Vagina (tissue), 2 donors: Measurements from ENCODE around the gene MIER3. TPM values are rescaled to one million over a fixed set of nuclear protein-coding genes. Genes with fewer than 3 reads are reported as not detected.

Experiments used
- DNase-seq, 2 donors: peaks; one replicate each; pipeline ENCODE4 v3.0.0-alpha.2; 2017; ENCODE audit errors: extremely low spot score in 2 of 2
- H3K27ac ChIP-seq: fragments of 200-600 bp; sonication (generic); one replicate; pipeline ENCODE4 v1.5.1; 2019
- H3K27me3 ChIP-seq: fragments of 200-600 bp; sonication (generic); one replicate; pipeline ENCODE4 v1.5.1; 2019
- H3K36me3 ChIP-seq, 2 donors: fragments of 200-600 bp; sonication (generic); one replicate each; pipeline ENCODE4 v1.5.1; 2017 to 2019
- H3K4me1 ChIP-seq: fragments of 200-600 bp; sonication (generic); one replicate; pipeline ENCODE4 v1.5.1; 2019
- H3K4me3 ChIP-seq, 2 donors: fragments of 200-600 bp; sonication (generic); 1 replicate in 1 of 2; 2 replicates in 1 of 2; pipeline ENCODE4 v1.5.1; 2016 to 2019
- H3K9me3 ChIP-seq: fragments of 200-600 bp; sonication (generic); one replicate; pipeline ENCODE4 v1.5.1; 2019
- POLR2A ChIP-seq, 2 donors: fragments of 450-650 bp; IDR thresholded peaks; one replicate each; pipeline ENCODE4 v1.6.1; 2017; ENCODE audit warnings: antibody characterized with exemption in 2 of 2, mild to moderate bottlenecking in 2 of 2, moderate library complexity in 2 of 2
- POLR2AphosphoS5 ChIP-seq, 2 donors: sonication (generic); formaldehyde crosslinking; IDR thresholded peaks; one replicate each; pipeline ENCODE4 v1.9.0; 2017; ENCODE audit warnings: antibody characterized with exemption in 2 of 2, mild to moderate bottlenecking in 2 of 2, low read depth in 1 of 2; ENCODE audit not compliant: insufficient read depth in 1 of 2
- intact Hi-C: fragments of 100-400 bp; cut with DNase I; formaldehyde crosslinking; loops from one replicate; pipeline ENCODE4 v1.15.1; 2023
- total RNA-seq: library from RNA; depleted of rRNA; stranded (reverse); fragments of >200 nt; gene quantifications from one replicate; pipeline ENCODE4 v1.2.3, GENCODE V29; 2016
- TF ChIP-seq, protein P1 (sequence below), 3 experiments: fragments of 450-650 bp in 2 of 3; fragments of 200-600 bp in 1 of 3; sonication (generic) in 1 of 3; IDR thresholded peaks; one replicate each; pipeline ENCODE4 v1.5.1; 2017 to 2019; ENCODE audit warnings: antibody characterized with exemption in 3 of 3, mild to moderate bottlenecking in 2 of 3, moderate library complexity in 2 of 3

MIER3 gene
- total RNA-seq, 1 donor from 2014 or later: 16.0 TPM

DNA sequence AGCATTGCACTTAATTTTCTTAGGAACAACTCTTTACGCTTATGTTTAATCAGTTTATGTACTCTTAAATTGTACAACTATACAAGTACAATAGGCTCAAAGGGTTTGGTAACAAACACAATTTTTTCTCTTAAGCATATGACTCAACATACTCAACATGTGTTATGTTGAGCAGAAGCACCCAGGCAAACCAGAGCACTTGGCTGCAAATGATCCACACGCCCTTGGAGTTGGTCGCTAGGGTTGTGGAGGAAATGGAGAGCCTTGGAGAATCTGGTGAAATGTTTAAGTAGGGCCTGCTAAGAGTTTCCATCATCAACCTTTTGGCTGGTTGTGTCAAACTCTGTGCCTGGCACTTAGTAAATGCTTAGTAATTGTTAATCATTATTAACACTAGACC, 25.1 kb upstream of the MIER3 start:
- TF ChIP-seq POLR2AphosphoS5 (IDR thresholded peaks at IDR 0.05; ENCODE audit: insufficient read depth in 1 of 2, low read depth in 1 of 2) (no peak), POLR2A (IDR thresholded peaks at IDR 0.05) (no peak)
- TF ChIP-seq, protein P1, sequence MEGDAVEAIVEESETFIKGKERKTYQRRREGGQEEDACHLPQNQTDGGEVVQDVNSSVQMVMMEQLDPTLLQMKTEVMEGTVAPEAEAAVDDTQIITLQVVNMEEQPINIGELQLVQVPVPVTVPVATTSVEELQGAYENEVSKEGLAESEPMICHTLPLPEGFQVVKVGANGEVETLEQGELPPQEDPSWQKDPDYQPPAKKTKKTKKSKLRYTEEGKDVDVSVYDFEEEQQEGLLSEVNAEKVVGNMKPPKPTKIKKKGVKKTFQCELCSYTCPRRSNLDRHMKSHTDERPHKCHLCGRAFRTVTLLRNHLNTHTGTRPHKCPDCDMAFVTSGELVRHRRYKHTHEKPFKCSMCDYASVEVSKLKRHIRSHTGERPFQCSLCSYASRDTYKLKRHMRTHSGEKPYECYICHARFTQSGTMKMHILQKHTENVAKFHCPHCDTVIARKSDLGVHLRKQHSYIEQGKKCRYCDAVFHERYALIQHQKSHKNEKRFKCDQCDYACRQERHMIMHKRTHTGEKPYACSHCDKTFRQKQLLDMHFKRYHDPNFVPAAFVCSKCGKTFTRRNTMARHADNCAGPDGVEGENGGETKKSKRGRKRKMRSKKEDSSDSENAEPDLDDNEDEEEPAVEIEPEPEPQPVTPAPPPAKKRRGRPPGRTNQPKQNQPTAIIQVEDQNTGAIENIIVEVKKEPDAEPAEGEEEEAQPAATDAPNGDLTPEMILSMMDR (IDR thresholded peaks at IDR 0.05): no peak
- Histone ChIP-seq H3K36me3 (no peaks in the 10 kb centered on the region), H3K27ac (no peak overlapping the region), H3K4me1 (no peaks in the 10 kb centered on the region), H3K27me3 (no peaks in the 10 kb centered on the region), H3K4me3 (no peak overlapping the region), H3K9me3 (no peaks in the 10 kb centered on the region)
- DNase-seq: no peak
- intact Hi-C loops: no loop called here

DNA sequence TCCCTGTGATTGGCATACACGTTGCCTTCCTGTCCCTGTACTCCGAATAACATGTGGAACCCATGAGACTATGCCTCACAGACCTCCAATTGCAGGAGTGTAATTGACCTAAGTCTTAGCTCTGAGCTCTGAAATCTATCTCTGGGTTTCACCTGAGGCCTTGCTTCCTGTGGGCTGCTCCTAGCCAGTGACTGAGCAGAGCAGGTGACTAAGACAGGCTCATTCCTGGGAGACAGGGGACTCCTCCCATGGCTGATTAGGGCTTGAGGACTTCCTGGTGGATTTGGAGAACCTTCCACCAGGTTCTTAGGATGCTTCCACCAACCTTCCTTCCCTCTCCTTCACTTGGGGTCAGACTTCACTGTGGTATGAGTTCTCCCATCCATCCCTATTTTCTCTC, 22.3 kb upstream of the MIER3 start:
- DNase-seq: no peak
- Histone ChIP-seq H3K9me3 (no peaks in the 10 kb centered on the region), H3K27me3 (no peaks in the 10 kb centered on the region), H3K27ac (no peak overlapping the region), H3K4me1 (no peaks in the 10 kb centered on the region), H3K36me3 (no peaks in the 10 kb centered on the region), H3K4me3 (no peak overlapping the region)
- TF ChIP-seq, protein P1 (IDR thresholded peaks at IDR 0.05): no peak
- TF ChIP-seq POLR2A (IDR thresholded peaks at IDR 0.05) (no peak), POLR2AphosphoS5 (IDR thresholded peaks at IDR 0.05; ENCODE audit: insufficient read depth in 1 of 2, low read depth in 1 of 2) (no peak)
- intact Hi-C loops: no loop called here

DNA sequence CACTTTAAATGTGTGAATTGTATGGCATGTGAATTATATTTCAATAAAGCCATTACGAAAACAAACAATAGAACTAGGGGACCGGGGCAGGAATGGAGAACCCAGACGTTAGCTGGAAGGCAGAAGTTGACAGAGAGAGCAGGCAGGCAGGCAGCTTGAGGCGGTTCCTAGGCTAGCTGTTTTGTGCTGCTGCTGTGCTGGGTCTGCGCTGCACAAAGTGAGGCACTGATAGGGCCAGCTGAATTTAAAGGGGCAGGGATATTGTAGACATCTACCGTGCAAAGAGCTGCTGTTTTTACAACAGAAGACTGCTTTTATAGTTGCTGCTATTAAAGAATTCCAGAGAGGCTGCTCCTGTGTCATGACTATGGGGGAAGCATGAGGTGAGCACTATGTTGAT, 21.6 kb upstream of the MIER3 start:
- TF ChIP-seq POLR2AphosphoS5 (IDR thresholded peaks at IDR 0.05; ENCODE audit: insufficient read depth in 1 of 2, low read depth in 1 of 2) (no peak), POLR2A (IDR thresholded peaks at IDR 0.05) (no peak)
- TF ChIP-seq, protein P1 (IDR thresholded peaks at IDR 0.05): no peak
- Histone ChIP-seq H3K27ac (no peak overlapping the region), H3K9me3 (no peaks in the 10 kb centered on the region), H3K4me1 (no peaks in the 10 kb centered on the region), H3K27me3 (no peaks in the 10 kb centered on the region), H3K36me3 (no peaks in the 10 kb centered on the region), H3K4me3 (no peak overlapping the region)
- intact Hi-C loops: no loop called here
- DNase-seq: no peak

DNA sequence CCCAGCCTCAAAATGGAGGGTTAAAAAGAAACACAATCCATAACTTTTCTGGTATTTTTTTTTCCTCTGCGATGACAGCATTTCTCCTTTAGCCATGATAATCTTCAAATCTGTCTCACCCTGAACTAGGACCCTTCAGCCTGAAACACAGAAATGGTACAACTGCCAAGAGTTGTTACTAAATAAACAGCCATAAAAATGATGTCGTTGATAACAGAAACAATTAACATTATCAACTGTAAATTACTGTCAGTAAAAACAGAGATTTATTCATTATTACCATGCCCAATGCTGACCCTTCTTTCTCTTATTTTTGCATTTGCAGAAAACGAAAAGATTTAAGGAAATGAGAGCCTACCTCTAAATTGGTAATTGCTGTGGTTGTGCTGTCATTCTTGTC, 19.4 kb upstream of the MIER3 start:
- no peaks in the 10 kb centered on the region for H3K36me3 ChIP-seq
- no peak for TF ChIP-seq POLR2A (IDR thresholded peaks at IDR 0.05)
- no peak for TF ChIP-seq POLR2AphosphoS5 (IDR thresholded peaks at IDR 0.05; ENCODE audit: insufficient read depth in 1 of 2, low read depth in 1 of 2)
- TF ChIP-seq, protein P1 (IDR thresholded peaks at IDR 0.05): no peak
- H3K27me3 ChIP-seq: no peaks in the 10 kb centered on the region
- no peak overlapping the region for H3K4me3 ChIP-seq
- H3K9me3 ChIP-seq: no peaks in the 10 kb centered on the region
- no peaks in the 10 kb centered on the region for H3K4me1 ChIP-seq
- intact Hi-C loops: no loop called here
- H3K27ac ChIP-seq: no peak overlapping the region
- DNase-seq: no peak

DNA sequence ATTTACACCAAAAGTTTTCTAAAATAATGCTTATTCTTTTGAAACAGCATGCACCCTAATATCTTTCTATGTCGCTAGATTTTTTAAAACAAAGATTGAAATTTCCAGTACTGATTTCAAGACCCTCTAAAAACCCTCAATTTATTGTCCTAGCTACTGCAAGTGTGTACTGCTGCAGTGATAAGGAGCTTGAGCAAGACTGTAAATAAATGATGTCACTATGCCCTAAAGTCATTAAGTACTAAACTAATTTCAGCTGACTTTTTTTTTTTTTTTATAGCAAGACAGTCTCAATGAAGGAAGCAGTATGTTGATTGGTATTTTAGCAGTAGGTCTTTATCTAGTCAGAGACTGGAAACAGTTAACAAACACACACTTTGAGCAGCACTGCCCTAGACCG, 12.2 kb upstream of the MIER3 start:
- Histone ChIP-seq H3K36me3 (no peaks in the 10 kb centered on the region), H3K9me3 (no peaks in the 10 kb centered on the region), H3K27me3 (no peaks in the 10 kb centered on the region), H3K27ac (no peak overlapping the region), H3K4me1 (no peaks in the 10 kb centered on the region), H3K4me3 (no peak overlapping the region)
- TF ChIP-seq POLR2AphosphoS5 (IDR thresholded peaks at IDR 0.05; ENCODE audit: insufficient read depth in 1 of 2, low read depth in 1 of 2) (no peak), POLR2A (IDR thresholded peaks at IDR 0.05) (no peak)
- TF ChIP-seq, protein P1 (IDR thresholded peaks at IDR 0.05): no peak
- intact Hi-C loops: no loop called here
- DNase-seq: no peak
